ENCODE data around the gene ETNK2. TPM values are rescaled to one million over a fixed set of nuclear protein-coding genes. Genes with fewer than 3 reads are reported as not detected.
A peak's percentile ranks its signal among the peaks of the same experiment; 100 is the strongest.

ETNK2 gene
- total and polyA plus RNA-seq, 4 donors: 18.2 to 65.4 (median 41.4) TPM

GRCh38 chr1:204178487-204179281 is 26.8 kb upstream of the ETNK2 start:
- no peaks in the 10 kb centered on the region for H3K9me3 ChIP-seq (ENCODE audit: control insufficient read depth, insufficient read depth, low read length)

GRCh38 chr1:204177133-204177532 is 25.3 kb upstream of the ETNK2 start:
- no peak for DNase-seq (ENCODE audit: low read depth in 4 of 6, low spot score in 6 of 6)
- Histone ChIP-seq H3K9me3 (ENCODE audit: control insufficient read depth, insufficient read depth, low read length) (no peaks in the 10 kb centered on the region), H3K27ac (ENCODE audit: low read depth, low read length) (no peak overlapping the region), H3K27me3 (ENCODE audit: control insufficient read depth, insufficient read depth, low read length) (no peaks in the 10 kb centered on the region), H3K4me3 (ENCODE audit: low read depth, low read length) (no peak overlapping the region), H3K36me3 (ENCODE audit: control insufficient read depth, insufficient read depth, low read length) (no peaks in the 10 kb centered on the region), H3K4me1 (ENCODE audit: control insufficient read depth, insufficient read depth, low read length) (no peaks in the 10 kb centered on the region)
- WGBS (ENCODE audit: insufficient coverage): 68% methylated on average over 4 of the region's 4 CpGs

More at GRCh38 chr1:204178487-204179281, 26.8 kb upstream of the ETNK2 start:
- H3K27me3 ChIP-seq (ENCODE audit: control insufficient read depth, insufficient read depth, low read length): no peaks in the 10 kb centered on the region
- WGBS (ENCODE audit: insufficient coverage): 92% methylated on average over 7 of the region's 7 CpGs
- H3K4me3 ChIP-seq (ENCODE audit: low read depth, low read length): no peak overlapping the region
- H3K4me1 ChIP-seq (ENCODE audit: control insufficient read depth, insufficient read depth, low read length): no peaks in the 10 kb centered on the region
- H3K36me3 ChIP-seq (ENCODE audit: control insufficient read depth, insufficient read depth, low read length): no peaks in the 10 kb centered on the region
- no peak overlapping the region for H3K27ac ChIP-seq (ENCODE audit: low read depth, low read length)
- DNase-seq (ENCODE audit: low read depth in 4 of 6, low spot score in 6 of 6): no peak

GRCh38 chr1:204176049-204176448 is 24.2 kb upstream of the ETNK2 start:
- Histone ChIP-seq H3K27ac (ENCODE audit: low read depth, low read length) (no peak overlapping the region), H3K27me3 (ENCODE audit: control insufficient read depth, insufficient read depth, low read length) (no peaks in the 10 kb centered on the region), H3K36me3 (ENCODE audit: control insufficient read depth, insufficient read depth, low read length) (no peaks in the 10 kb centered on the region), H3K9me3 (ENCODE audit: control insufficient read depth, insufficient read depth, low read length) (no peaks in the 10 kb centered on the region), H3K4me1 (ENCODE audit: control insufficient read depth, insufficient read depth, low read length) (no peaks in the 10 kb centered on the region), H3K4me3 (ENCODE audit: low read depth, low read length) (no peak overlapping the region)
- WGBS (ENCODE audit: insufficient coverage): 80% methylated on average over 1 of the region's 5 CpGs
- DNase-seq (ENCODE audit: low read depth in 4 of 6, low spot score in 6 of 6): peak in 1 of 6 donors; percentile 61

GRCh38 chr1:204174958-204175357 is 23.1 kb upstream of the ETNK2 start:
- whole genome bisulfite sequencing (ENCODE audit: insufficient coverage): 87% methylated on average over 3 of the region's 3 CpGs
- no peak overlapping the region for H3K27ac ChIP-seq (ENCODE audit: low read depth, low read length)

GRCh38 chr1:204172404-204173029 is 20.7 kb upstream of the ETNK2 start:
- Histone ChIP-seq H3K36me3 (ENCODE audit: control insufficient read depth, insufficient read depth, low read length) (no peaks in the 10 kb centered on the region), H3K9me3 (ENCODE audit: control insufficient read depth, insufficient read depth, low read length) (peaks cover 2% of the 10 kb centered on the region), H3K4me3 (ENCODE audit: low read depth, low read length) (no peak overlapping the region), H3K4me1 (ENCODE audit: control insufficient read depth, insufficient read depth, low read length) (no peaks in the 10 kb centered on the region), H3K27me3 (ENCODE audit: control insufficient read depth, insufficient read depth, low read length) (no peaks in the 10 kb centered on the region), H3K27ac (ENCODE audit: low read depth, low read length) (no peak overlapping the region)
- no CpG with 5 or more reads among the region's 2 CpGs for WGBS (ENCODE audit: insufficient coverage)
- DNase-seq (ENCODE audit: low read depth in 4 of 6, low spot score in 6 of 6): peak in 1 of 6 donors; percentile 24

More at GRCh38 chr1:204174958-204175357, 23.1 kb upstream of the ETNK2 start:
- DNase-seq (ENCODE audit: low read depth in 4 of 6, low spot score in 6 of 6): no peak
- Histone ChIP-seq H3K4me1 (ENCODE audit: control insufficient read depth, insufficient read depth, low read length) (no peaks in the 10 kb centered on the region), H3K4me3 (ENCODE audit: low read depth, low read length) (no peak overlapping the region), H3K9me3 (ENCODE audit: control insufficient read depth, insufficient read depth, low read length) (no peaks in the 10 kb centered on the region), H3K27me3 (ENCODE audit: control insufficient read depth, insufficient read depth, low read length) (no peaks in the 10 kb centered on the region), H3K36me3 (ENCODE audit: control insufficient read depth, insufficient read depth, low read length) (no peaks in the 10 kb centered on the region)

- H3K4me1 ChIP-seq (ENCODE audit: control insufficient read depth, insufficient read depth, low read length): no peaks in the 10 kb centered on the region
- WGBS (ENCODE audit: insufficient coverage): no CpG with 5 or more reads among the region's 4 CpGs
- H3K36me3 ChIP-seq (ENCODE audit: control insufficient read depth, insufficient read depth, low read length): no peaks in the 10 kb centered on the region
- H3K4me3 ChIP-seq (ENCODE audit: low read depth, low read length): no peak overlapping the region
- no peaks in the 10 kb centered on the region for H3K27me3 ChIP-seq (ENCODE audit: control insufficient read depth, insufficient read depth, low read length)
- H3K27ac ChIP-seq (ENCODE audit: low read depth, low read length): no peak overlapping the region
- peaks cover 2% of the 10 kb centered on the region for H3K9me3 ChIP-seq (ENCODE audit: control insufficient read depth, insufficient read depth, low read length)
- no peak for DNase-seq (ENCODE audit: low read depth in 4 of 6, low spot score in 6 of 6)
Measured at GRCh38 chr1:204171751-204172178, 19.9 kb upstream of the ETNK2 start.

GRCh38 chr1:204170494-204171155 is 18.8 kb upstream of the ETNK2 start:
- no CpG with 5 or more reads among the region's 3 CpGs for WGBS (ENCODE audit: insufficient coverage)

GRCh38 chr1:204169858-204170257 is 18.0 kb upstream of the ETNK2 start:
- no peak overlapping the region for H3K4me3 ChIP-seq (ENCODE audit: low read depth, low read length)
- no peaks in the 10 kb centered on the region for H3K4me1 ChIP-seq (ENCODE audit: control insufficient read depth, insufficient read depth, low read length)
- H3K27me3 ChIP-seq (ENCODE audit: control insufficient read depth, insufficient read depth, low read length): no peaks in the 10 kb centered on the region
- no peak for DNase-seq (ENCODE audit: low read depth in 4 of 6, low spot score in 6 of 6)
- peaks cover 2% of the 10 kb centered on the region for H3K9me3 ChIP-seq (ENCODE audit: control insufficient read depth, insufficient read depth, low read length)
- no peak overlapping the region for H3K27ac ChIP-seq (ENCODE audit: low read depth, low read length)
- WGBS (ENCODE audit: insufficient coverage): no CpG with 5 or more reads among the region's 4 CpGs
- no peaks in the 10 kb centered on the region for H3K36me3 ChIP-seq (ENCODE audit: control insufficient read depth, insufficient read depth, low read length)

More at GRCh38 chr1:204170494-204171155, 18.8 kb upstream of the ETNK2 start:
- DNase-seq (ENCODE audit: low read depth in 4 of 6, low spot score in 6 of 6): no peak
- Histone ChIP-seq H3K4me1 (ENCODE audit: control insufficient read depth, insufficient read depth, low read length) (no peaks in the 10 kb centered on the region), H3K27ac (ENCODE audit: low read depth, low read length) (no peak overlapping the region), H3K9me3 (ENCODE audit: control insufficient read depth, insufficient read depth, low read length) (peaks cover 2% of the 10 kb centered on the region), H3K27me3 (ENCODE audit: control insufficient read depth, insufficient read depth, low read length) (no peaks in the 10 kb centered on the region), H3K4me3 (ENCODE audit: low read depth, low read length) (no peak overlapping the region), H3K36me3 (ENCODE audit: control insufficient read depth, insufficient read depth, low read length) (no peaks in the 10 kb centered on the region)

- WGBS (ENCODE audit: insufficient coverage): 96% methylated on average over 4 of the region's 5 CpGs
- Histone ChIP-seq H3K36me3 (ENCODE audit: control insufficient read depth, insufficient read depth, low read length) (no peaks in the 10 kb centered on the region), H3K27me3 (ENCODE audit: control insufficient read depth, insufficient read depth, low read length) (no peaks in the 10 kb centered on the region), H3K4me1 (ENCODE audit: control insufficient read depth, insufficient read depth, low read length) (no peaks in the 10 kb centered on the region), H3K27ac (ENCODE audit: low read depth, low read length) (no peak overlapping the region), H3K4me3 (ENCODE audit: low read depth, low read length) (no peak overlapping the region), H3K9me3 (ENCODE audit: control insufficient read depth, insufficient read depth, low read length) (peaks cover 2% of the 10 kb centered on the region)
- no peak for DNase-seq (ENCODE audit: low read depth in 4 of 6, low spot score in 6 of 6)
Measured at GRCh38 chr1:204167730-204168129, 15.9 kb upstream of the ETNK2 start.
